ENCODE measurements around the gene SIGLEC14.

Gene SIGLEC14

GRCh38 chr19:51654783-51655182 is 8.2 kb upstream of the SIGLEC14 start:
- no peak for TF ChIP-seq MYC (IDR thresholded peaks at IDR 0.05; ENCODE audit: low read depth, low read length)
- TF ChIP-seq POLR2A (IDR thresholded peaks at IDR 0.05; ENCODE audit: extremely low read depth, insufficient read length), result no peak
- no peak for TF ChIP-seq MAX (IDR thresholded peaks at IDR 0.05; ENCODE audit: low read depth, low read length)
- TF ChIP-seq, protein P1, sequence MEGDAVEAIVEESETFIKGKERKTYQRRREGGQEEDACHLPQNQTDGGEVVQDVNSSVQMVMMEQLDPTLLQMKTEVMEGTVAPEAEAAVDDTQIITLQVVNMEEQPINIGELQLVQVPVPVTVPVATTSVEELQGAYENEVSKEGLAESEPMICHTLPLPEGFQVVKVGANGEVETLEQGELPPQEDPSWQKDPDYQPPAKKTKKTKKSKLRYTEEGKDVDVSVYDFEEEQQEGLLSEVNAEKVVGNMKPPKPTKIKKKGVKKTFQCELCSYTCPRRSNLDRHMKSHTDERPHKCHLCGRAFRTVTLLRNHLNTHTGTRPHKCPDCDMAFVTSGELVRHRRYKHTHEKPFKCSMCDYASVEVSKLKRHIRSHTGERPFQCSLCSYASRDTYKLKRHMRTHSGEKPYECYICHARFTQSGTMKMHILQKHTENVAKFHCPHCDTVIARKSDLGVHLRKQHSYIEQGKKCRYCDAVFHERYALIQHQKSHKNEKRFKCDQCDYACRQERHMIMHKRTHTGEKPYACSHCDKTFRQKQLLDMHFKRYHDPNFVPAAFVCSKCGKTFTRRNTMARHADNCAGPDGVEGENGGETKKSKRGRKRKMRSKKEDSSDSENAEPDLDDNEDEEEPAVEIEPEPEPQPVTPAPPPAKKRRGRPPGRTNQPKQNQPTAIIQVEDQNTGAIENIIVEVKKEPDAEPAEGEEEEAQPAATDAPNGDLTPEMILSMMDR (IDR thresholded peaks at IDR 0.05; ENCODE audit: low read depth, low read length), result no peak
- H3K4me3 ChIP-seq (ENCODE audit: low read depth, low read length), result no peak overlapping the region
- no peak for DNase-seq (ENCODE audit: low read depth)

- no peak for DNase-seq (ENCODE audit: low read depth)
- TF ChIP-seq, protein P1 (IDR thresholded peaks at IDR 0.05; ENCODE audit: low read depth, low read length), result no peak
- TF ChIP-seq MAX (IDR thresholded peaks at IDR 0.05; ENCODE audit: low read depth, low read length) (no peak), POLR2A (IDR thresholded peaks at IDR 0.05; ENCODE audit: extremely low read depth, insufficient read length) (no peak), MYC (IDR thresholded peaks at IDR 0.05; ENCODE audit: low read depth, low read length) (no peak)
- H3K4me3 ChIP-seq (ENCODE audit: low read depth, low read length), result no peak overlapping the region
These were observed 6.5 kb upstream of the SIGLEC14 start for GRCh38 chr19:51653162-51653561.

GRCh38 chr19:51652266-51652665 is 5.6 kb upstream of the SIGLEC14 start:
- TF ChIP-seq MYC (IDR thresholded peaks at IDR 0.05; ENCODE audit: low read depth, low read length), result no peak
- no peak for DNase-seq (ENCODE audit: low read depth)
- no peak overlapping the region for H3K4me3 ChIP-seq (ENCODE audit: low read depth, low read length)

DNA sequence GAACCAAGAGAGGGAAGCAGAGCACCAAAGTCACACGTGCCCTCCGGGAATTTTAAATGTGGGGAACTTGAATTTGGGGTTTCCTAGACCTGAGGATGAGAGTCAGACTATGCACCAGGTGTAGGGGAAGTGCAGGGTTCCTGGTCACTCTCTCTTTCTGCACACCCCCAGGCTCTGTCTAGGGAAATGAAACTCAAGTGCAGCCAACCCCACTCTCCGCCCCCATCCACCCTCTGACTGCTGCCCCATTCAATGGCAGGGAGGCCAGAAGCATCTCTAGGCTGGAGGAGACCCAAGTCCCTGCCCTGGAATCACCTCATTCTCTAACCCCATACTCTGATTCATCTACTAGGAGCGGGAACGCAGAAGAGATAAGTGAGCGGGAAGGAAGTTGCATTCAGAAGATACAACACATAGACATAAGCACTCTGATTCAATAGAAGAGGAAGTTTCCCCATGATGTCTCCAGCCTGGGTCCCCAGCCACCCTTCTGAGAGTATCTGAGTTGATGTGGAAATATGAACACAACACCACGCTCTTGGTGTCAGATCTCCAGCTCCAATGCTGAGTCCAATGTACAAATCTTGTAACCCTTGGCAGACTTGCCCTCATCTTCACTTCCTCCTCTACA is 4.7 kb upstream of the SIGLEC14 start:
- TF ChIP-seq, protein P1 (IDR thresholded peaks at IDR 0.05; ENCODE audit: low read depth, low read length), result no peak
- TF ChIP-seq MAX (IDR thresholded peaks at IDR 0.05; ENCODE audit: low read depth, low read length) (no peak), POLR2A (IDR thresholded peaks at IDR 0.05; ENCODE audit: extremely low read depth, insufficient read length) (no peak), MYC (IDR thresholded peaks at IDR 0.05; ENCODE audit: low read depth, low read length) (no peak)
- no peak overlapping the region for H3K4me3 ChIP-seq (ENCODE audit: low read depth, low read length)
- peak; percentile 78 for DNase-seq (ENCODE audit: low read depth)

DNA sequence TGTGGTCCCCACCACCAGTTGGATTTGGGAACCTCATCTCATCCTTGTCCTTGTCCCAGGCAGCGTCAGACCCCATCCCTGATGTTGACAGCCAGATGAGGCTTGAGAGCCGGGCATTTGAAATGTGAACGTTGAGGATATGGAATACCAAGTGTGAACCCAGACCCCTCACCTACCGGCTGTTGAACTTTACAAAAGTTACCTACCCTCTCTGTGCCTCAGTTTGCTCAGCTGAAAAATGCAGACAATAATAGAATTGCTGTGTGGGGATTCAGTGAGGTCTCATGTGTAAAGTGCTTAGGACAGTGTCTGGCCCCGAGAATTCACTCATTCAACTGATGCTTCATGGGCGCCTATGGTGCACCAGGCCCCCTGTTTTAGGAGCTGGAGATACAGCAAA is 693 bp upstream of the SIGLEC14 start:
- no peak for TF ChIP-seq POLR2A (IDR thresholded peaks at IDR 0.05; ENCODE audit: extremely low read depth, insufficient read length)
- TF ChIP-seq MAX (IDR thresholded peaks at IDR 0.05; ENCODE audit: low read depth, low read length), result no peak
- TF ChIP-seq, protein P1 (IDR thresholded peaks at IDR 0.05; ENCODE audit: low read depth, low read length), result no peak
- no peak for TF ChIP-seq MYC (IDR thresholded peaks at IDR 0.05; ENCODE audit: low read depth, low read length)
- no peak for DNase-seq (ENCODE audit: low read depth)
- H3K4me3 ChIP-seq (ENCODE audit: low read depth, low read length), result no peak overlapping the region

DNA sequence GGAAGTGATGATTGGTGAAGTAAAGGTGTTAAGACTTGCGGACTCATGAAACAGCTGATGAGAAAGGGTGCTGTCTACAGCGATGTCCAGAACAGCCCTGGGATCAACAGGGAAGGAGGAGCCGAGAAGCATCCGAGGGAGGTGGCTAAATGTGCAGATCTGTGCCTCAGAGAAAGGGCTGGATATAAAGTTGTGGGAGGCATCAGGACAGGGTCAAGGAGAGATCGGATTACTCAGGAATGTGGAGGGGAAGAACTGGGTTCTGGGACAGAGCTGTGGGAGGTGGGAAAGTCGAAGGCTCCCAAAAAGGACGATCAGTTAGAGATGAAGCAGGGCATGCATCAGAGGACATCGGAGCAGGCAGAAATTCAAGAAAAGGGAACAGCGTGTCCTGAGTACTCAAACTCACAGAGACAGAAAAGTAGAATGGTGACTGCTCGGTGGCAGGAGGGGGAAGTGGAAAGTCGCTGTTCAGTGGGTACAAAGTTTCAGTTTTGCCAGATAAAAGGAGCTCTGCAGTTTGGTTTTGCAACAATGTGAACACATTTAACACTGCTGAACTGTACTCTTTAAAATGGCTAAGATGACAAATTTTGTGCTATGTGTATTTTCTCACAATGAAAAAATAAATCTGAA is 1.9 kb downstream of the SIGLEC14 start:
- H3K4me3 ChIP-seq (ENCODE audit: low read depth, low read length), result no peak overlapping the region
- TF ChIP-seq, protein P1 (IDR thresholded peaks at IDR 0.05; ENCODE audit: low read depth, low read length), result no peak
- TF ChIP-seq MYC (IDR thresholded peaks at IDR 0.05; ENCODE audit: low read depth, low read length) (no peak), MAX (IDR thresholded peaks at IDR 0.05; ENCODE audit: low read depth, low read length) (no peak), POLR2A (IDR thresholded peaks at IDR 0.05; ENCODE audit: extremely low read depth, insufficient read length) (no peak)
- peak; percentile 50 for DNase-seq (ENCODE audit: low read depth)
